ENCODE results near the gene ACTA1. TPM values are rescaled to one million over a fixed set of nuclear protein-coding genes. Genes with fewer than 3 reads are reported as not detected.
A peak's percentile ranks its signal among the peaks of the same experiment; 100 is the strongest.
"Not testable (repeated sequence)": the region's sequence is repeated elsewhere in the genome, so short reads cannot be mapped to it uniquely, and the experiment has no call there.

The ACTA1 gene
- total RNA-seq, 1 donor from 2014 or later = 0.23 TPM

- no peak overlapping the region for H3K27ac Mint-ChIP-seq (ENCODE audit: unreplicated experiment)
- DNase-seq (ENCODE audit: low read depth, low spot score) = no peak
- peaks cover 29% of the 10 kb centered on the region for H3K27me3 Mint-ChIP-seq (ENCODE audit: low read depth)
- H3K9me3 Mint-ChIP-seq = no peaks in the 10 kb centered on the region
- TF ChIP-seq CTCF (conservative IDR thresholded peaks at IDR 0.05) = no peak
- no peaks in the 10 kb centered on the region for H3K36me3 Mint-ChIP-seq (ENCODE audit: low read depth)
- H3K4me1 Mint-ChIP-seq = no peaks in the 10 kb centered on the region
- no peak overlapping the region for H3K4me3 Mint-ChIP-seq
Observed at GRCh38 chr1:229397762-229398161, 36.1 kb downstream of the ACTA1 start.

- TF ChIP-seq CTCF (conservative IDR thresholded peaks at IDR 0.05) = no peak
- Mint-ChIP-seq H3K9me3 (no peaks in the 10 kb centered on the region), H3K4me1 (no peaks in the 10 kb centered on the region), H3K27me3 (ENCODE audit: low read depth) (peaks cover 26% of the 10 kb centered on the region), H3K4me3 (no peak overlapping the region), H3K36me3 (ENCODE audit: low read depth) (no peaks in the 10 kb centered on the region), H3K27ac (ENCODE audit: unreplicated experiment) (peak overlapping the region; percentile 50)
- no peak for DNase-seq (ENCODE audit: low read depth, low spot score)
Observed at GRCh38 chr1:229396585-229397206, 37.2 kb downstream of the ACTA1 start.

GRCh38 chr1:229394517-229394916 lies 39.4 kb downstream of the ACTA1 start:
- H3K36me3 Mint-ChIP-seq (ENCODE audit: low read depth); H3K27ac Mint-ChIP-seq (ENCODE audit: unreplicated experiment); H3K4me1 Mint-ChIP-seq; DNase-seq (ENCODE audit: low read depth, low spot score); H3K4me3 Mint-ChIP-seq; H3K9me3 Mint-ChIP-seq: not testable (repeated sequence)
- H3K27me3 Mint-ChIP-seq (ENCODE audit: low read depth) = peaks cover 15% of the 10 kb centered on the region

- Mint-ChIP-seq H3K4me3 (no peak overlapping the region), H3K4me1 (no peaks in the 10 kb centered on the region), H3K36me3 (ENCODE audit: low read depth) (no peaks in the 10 kb centered on the region), H3K9me3 (peaks cover 2% of the 10 kb centered on the region), H3K27ac (ENCODE audit: unreplicated experiment) (no peak overlapping the region), H3K27me3 (ENCODE audit: low read depth) (peaks cover 10% of the 10 kb centered on the region)
- no peak for TF ChIP-seq CTCF (conservative IDR thresholded peaks at IDR 0.05)
- DNase-seq (ENCODE audit: low read depth, low spot score) = no peak
Observed at GRCh38 chr1:229392936-229393335, 41.0 kb downstream of the ACTA1 start.

- H3K27me3 Mint-ChIP-seq (ENCODE audit: low read depth) = peaks cover 4% of the 10 kb centered on the region
- no peak overlapping the region for H3K4me3 Mint-ChIP-seq
- H3K4me1 Mint-ChIP-seq = peaks cover 12% of the 10 kb centered on the region
- H3K9me3 Mint-ChIP-seq = peaks cover 2% of the 10 kb centered on the region
- TF ChIP-seq CTCF (conservative IDR thresholded peaks at IDR 0.05) = no peak
- H3K27ac Mint-ChIP-seq (ENCODE audit: unreplicated experiment) = no peak overlapping the region
- DNase-seq (ENCODE audit: low read depth, low spot score) = no peak
- H3K36me3 Mint-ChIP-seq (ENCODE audit: low read depth) = no peaks in the 10 kb centered on the region
Observed at GRCh38 chr1:229390130-229390529, 43.8 kb downstream of the ACTA1 start.

- H3K4me3 Mint-ChIP-seq = no peak overlapping the region
- H3K36me3 Mint-ChIP-seq (ENCODE audit: low read depth) = no peaks in the 10 kb centered on the region
- no peak overlapping the region for H3K27ac Mint-ChIP-seq (ENCODE audit: unreplicated experiment)
- DNase-seq (ENCODE audit: low read depth, low spot score) = no peak
- peaks cover 12% of the 10 kb centered on the region for H3K4me1 Mint-ChIP-seq
- peaks cover 2% of the 10 kb centered on the region for H3K9me3 Mint-ChIP-seq
- H3K27me3 Mint-ChIP-seq (ENCODE audit: low read depth) = peaks cover 3% of the 10 kb centered on the region
- no peak for TF ChIP-seq CTCF (conservative IDR thresholded peaks at IDR 0.05)
Observed at GRCh38 chr1:229388897-229389580, 44.9 kb downstream of the ACTA1 start.

Data from neural crest cell (in vitro differentiated cells).